Cardiac fibroblast (primary cell): ENCODE data around the gene CYP46A1.

ENCODE experiments used
- DNase-seq, 2 donors: peaks; one replicate each; pipeline versions ENCODE4 v3.0.0 to v3.0.0-alpha.2; 2010; ENCODE audit warnings: low read depth in 2 of 2
- H3K4me3 ChIP-seq, 2 donors: replicated peaks in 1 of 2; 1 replicate in 1 of 2; 2 replicates in 1 of 2; pipeline ENCODE4 v1.5.1; 2011; ENCODE audit warnings: low read depth in 2 of 2, low read length in 2 of 2, mild to moderate bottlenecking in 2 of 2, moderate library complexity in 1 of 2
- TF ChIP-seq, protein P1 (sequence below): IDR thresholded peaks from one replicate; pipeline ENCODE4 v1.5.1; 2011; ENCODE audit warnings: low read depth, mild to moderate bottlenecking, low read length, inconsistent platforms

The CYP46A1 gene

GRCh38 chr14:99644035-99644587 is 40.0 kb upstream of the CYP46A1 start:
- TF ChIP-seq, protein P1, sequence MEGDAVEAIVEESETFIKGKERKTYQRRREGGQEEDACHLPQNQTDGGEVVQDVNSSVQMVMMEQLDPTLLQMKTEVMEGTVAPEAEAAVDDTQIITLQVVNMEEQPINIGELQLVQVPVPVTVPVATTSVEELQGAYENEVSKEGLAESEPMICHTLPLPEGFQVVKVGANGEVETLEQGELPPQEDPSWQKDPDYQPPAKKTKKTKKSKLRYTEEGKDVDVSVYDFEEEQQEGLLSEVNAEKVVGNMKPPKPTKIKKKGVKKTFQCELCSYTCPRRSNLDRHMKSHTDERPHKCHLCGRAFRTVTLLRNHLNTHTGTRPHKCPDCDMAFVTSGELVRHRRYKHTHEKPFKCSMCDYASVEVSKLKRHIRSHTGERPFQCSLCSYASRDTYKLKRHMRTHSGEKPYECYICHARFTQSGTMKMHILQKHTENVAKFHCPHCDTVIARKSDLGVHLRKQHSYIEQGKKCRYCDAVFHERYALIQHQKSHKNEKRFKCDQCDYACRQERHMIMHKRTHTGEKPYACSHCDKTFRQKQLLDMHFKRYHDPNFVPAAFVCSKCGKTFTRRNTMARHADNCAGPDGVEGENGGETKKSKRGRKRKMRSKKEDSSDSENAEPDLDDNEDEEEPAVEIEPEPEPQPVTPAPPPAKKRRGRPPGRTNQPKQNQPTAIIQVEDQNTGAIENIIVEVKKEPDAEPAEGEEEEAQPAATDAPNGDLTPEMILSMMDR = no peak
- H3K4me3 ChIP-seq = no peak overlapping the region
- DNase-seq = no peak

- DNase-seq = peak; percentile 12 to 49
- H3K4me3 ChIP-seq = peak within 1 kb of the TSS; percentile 29 to 30
- TF ChIP-seq, protein P1 = no peak
Observed at GRCh38 chr14:99644723-99645544, 39.2 kb upstream of the CYP46A1 start, which contains the start of gene HHIPL1. HHIPL1 (plus strand) TSS chr14:99645129; CDS start chr14:99645208, 79 bp downstream.

DNA sequence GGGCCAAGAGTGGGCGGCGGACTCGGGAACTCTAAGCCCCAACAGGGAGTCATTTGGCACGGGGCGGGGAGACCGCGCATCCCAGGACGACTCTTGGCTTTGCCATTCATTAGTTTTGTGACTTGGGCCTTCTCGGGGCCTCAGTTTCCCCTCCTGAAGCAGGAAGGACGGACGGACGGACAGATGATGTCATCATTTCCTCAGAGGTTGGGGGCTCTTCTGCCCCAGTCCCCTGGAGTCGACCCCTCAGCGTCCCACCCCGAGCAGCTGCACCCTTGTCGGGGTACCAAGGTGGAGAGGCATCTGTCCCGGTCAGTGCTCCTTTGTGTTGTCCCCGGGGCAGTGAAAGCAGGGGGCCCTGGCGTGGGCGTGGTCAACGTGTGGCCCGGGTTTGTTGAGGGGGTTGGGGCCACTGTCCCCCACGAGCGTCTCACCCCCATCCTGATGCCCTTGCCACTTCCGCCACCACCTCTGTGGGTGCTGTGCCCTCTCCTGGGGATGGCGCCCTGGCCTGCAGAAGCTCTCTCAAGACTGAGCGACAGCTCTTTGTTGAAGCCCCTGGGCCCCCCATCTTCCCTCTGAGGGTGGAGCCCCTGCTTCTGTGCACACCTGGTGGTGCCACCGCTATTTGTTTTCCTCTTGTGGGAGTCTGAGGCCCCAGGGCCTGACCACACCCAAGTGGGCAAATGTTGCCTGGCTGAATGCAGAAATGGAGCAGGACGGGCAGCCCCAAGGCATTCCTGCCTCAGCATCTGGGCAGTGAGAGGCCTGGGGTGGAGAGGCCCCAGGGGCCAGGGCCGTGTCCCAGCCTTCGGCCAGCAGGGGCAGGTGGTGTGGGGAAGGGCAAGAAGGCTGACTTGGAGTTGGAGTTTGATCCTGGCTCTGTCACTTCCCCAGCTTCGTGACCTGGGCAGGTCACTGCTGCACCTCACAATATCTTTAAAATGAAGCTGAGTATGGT is 38.3 kb upstream of the CYP46A1 start:
- H3K4me3 ChIP-seq = peak overlapping the region; percentile 29 to 30

GRCh38 chr14:99647411-99647810 is 36.7 kb upstream of the CYP46A1 start:
- TF ChIP-seq, protein P1 = no peak
- DNase-seq = peak in 1 of 2 donors; percentile 19
- no peak overlapping the region for H3K4me3 ChIP-seq

More for the DNA sequence above, 38.3 kb upstream of the CYP46A1 start:
- TF ChIP-seq, protein P1 = no peak
- DNase-seq = no peak

DNA sequence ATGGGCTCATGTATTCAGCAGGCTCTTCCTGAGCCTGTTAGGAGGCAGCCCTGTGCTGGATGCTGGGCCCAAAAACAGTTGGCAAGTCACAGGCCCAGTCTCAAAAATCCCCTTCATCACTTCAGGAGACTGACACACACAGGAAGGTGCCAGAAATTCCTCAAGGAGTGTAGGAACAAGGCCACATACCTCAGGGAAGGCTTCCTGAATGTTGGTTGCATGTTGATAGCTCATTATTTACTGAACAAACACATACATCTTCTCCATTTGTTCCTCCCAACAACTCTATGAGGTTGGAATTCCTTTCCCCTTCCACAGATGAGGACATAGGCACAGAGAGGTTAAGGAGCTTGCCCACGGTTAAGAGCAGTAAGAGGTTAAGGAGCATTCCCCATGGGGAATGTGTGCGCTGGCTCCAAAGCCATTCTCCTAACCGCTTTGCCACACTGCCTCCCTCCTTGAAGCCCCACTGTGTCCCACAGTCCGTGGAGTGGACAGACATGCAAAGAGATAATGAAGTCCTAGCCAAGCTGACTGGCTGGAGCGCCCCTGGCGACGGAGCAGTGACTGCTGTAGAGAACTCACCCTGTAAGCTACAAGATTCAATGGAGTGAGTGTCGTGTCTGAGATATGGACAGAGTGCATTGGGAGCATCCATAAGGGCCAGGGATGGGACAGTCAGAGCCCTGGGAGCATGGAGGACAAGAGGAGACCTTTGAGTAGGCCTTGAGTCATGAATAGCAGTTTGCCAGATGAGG is 35.9 kb upstream of the CYP46A1 start:
- no peak overlapping the region for H3K4me3 ChIP-seq
- no peak for DNase-seq
- TF ChIP-seq, protein P1 = no peak

DNA sequence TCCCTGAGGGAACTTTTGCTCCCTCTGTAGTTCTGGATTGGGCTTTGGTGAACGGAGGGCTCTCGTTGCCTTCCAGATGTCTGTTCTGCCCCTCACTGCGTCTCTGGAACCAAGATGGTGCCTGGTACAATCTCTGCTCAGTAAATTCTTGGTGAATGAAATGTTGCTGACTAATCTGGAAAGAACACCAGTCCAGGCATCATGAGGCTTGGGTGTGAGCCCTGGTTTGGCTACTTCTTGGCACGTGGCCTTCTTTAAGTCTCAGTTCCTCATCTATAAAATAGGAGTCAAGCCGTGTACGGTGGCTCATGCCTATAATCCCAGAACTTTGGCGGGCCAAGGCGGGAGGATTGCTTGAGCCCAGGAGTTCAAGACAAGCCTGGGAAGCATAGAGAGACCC is 34.9 kb upstream of the CYP46A1 start:
- DNase-seq = peak; percentile 34 to 61
- H3K4me3 ChIP-seq = no peak overlapping the region
- TF ChIP-seq, protein P1 = no peak
